Activated CD4-positive, alpha-beta T cell treated with anti-CD3 and anti-CD28 coated beads, Interleukin-2, Interleukin-4, amounts not matched to agents 100 ng/mL and 50 ng/mL, durations not matched to agents 16 hours and 8 hours (primary cell): ENCODE data around the gene RDX.
A peak's percentile ranks its signal among the peaks of the same experiment; 100 is the strongest.
"Not testable (repeated sequence)": the region's sequence is repeated elsewhere in the genome, so short reads cannot be mapped to it uniquely, and the experiment has no call there.

Experiments
- DNase-seq: peaks from one replicate; pipeline ENCODE4 v3.0.0-alpha.2; 2020; ENCODE audit warnings: low spot score

The RDX gene

DNA sequence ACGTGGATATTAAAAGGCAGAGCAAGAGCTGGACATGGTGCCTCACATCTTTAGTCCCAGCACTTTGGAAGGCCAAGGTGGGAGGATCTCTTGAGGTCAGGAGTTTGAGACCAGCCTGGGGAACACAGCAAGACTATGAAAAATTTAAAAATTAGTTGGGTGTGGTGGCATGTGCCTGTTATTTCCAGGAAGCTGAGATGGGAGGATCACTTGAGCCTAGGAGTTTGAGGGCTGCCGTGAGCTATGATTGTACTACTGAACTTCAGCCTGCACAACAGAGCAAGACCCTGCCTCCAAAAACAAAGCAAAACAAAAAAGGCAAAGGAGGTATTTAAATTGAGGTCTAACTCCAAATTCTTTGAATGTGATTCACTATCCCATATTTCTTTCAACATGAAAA, 23.5 kb downstream of the RDX start:
- no peak for DNase-seq

- no peak for DNase-seq
Measured at GRCh38 chr11:110269996-110270395, 26.4 kb downstream of the RDX start.

GRCh38 chr11:110268441-110268840, 28.0 kb downstream of the RDX start:
- no peak for DNase-seq

- no peak for DNase-seq
Measured at GRCh38 chr11:110262072-110262403, 34.4 kb downstream of the RDX start.

- DNase-seq, result peak; percentile 11
Measured at GRCh38 chr11:110261195-110262071, 35.0 kb downstream of the RDX start.

GRCh38 chr11:110253525-110253924, 42.9 kb downstream of the RDX start:
- DNase-seq, result peak; percentile 34

DNA sequence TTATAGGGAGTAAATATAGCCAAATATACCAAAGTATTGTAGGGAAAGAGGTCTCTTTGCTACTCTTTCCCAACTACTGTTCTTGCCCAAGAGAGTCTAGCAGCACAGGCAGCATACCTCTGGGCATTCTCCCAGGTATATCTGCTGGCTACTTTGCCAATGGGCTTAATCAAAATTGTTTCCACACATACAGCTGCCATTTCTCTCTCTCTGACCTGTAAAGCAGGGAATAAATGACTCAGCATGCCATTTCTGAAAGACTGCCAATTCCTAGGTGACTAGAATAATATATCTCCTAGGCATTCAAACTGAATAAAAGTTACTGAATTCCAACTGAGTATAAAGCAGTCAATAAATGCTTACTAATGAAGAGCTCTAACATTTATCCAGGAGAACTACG, 44.6 kb downstream of the RDX start:
- peak; percentile 33 for DNase-seq

DNA sequence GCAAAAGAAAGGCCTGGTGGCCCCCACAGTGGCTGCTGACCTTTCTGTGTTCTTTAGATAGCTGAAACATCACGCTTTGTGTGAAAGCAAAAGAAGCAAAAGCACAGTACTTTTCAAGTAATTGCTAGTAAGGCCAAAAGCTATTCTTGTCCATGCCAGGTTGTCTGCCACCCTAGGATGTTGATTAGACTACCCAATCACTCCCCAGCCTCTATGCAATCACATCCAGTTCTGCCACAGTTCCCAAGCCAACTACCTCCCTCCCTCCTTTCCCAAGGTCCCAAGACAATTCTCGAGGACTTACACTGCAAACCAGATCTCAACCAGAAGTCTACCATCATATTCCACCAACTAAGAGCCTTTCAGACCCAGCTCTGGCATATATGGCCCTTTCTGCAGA, 46.2 kb downstream of the RDX start:
- DNase-seq, result no peak

- no peak for DNase-seq
Measured at GRCh38 chr11:110249766-110250165, 46.6 kb downstream of the RDX start.

DNA sequence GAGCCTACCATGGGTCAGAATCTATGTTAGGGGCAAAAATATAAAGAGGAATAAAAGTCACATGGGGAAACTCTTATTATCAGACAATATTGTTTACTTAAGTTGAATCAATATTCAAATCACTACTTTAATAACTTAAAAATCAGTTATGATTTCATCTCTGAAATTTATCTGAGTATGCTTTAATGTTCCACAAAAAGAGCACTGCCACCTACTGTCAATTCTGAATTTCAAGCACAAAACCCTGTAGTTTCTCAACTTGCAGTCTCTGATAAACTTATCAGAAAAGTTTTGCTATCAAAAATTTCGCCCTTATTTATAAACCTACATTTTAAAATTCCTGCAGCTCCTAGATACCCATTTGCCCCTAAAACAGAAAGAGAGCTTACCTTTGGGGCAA, 47.3 kb downstream of the RDX start:
- no peak for DNase-seq

DNA sequence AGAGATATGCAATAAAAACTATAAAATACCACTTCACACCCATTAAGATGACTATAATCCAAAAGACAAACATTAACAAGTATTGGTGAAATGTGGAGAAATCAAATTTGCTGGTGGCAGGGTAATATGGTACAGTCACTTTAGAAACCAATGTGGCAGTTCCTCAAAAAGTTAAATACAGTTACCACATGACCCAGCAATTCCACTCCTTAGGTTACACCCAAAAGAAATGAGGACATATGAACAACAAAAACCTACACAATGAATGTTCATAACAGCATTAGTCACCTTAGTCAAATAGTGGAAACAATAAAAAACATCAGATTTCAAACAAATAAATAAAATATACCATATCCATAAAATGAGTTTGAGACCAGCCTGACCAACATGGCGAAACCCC, 52.6 kb downstream of the RDX start:
- DNase-seq, result no peak

GRCh38 chr11:110242746-110243145, 53.7 kb downstream of the RDX start:
- DNase-seq, result no peak

DNA sequence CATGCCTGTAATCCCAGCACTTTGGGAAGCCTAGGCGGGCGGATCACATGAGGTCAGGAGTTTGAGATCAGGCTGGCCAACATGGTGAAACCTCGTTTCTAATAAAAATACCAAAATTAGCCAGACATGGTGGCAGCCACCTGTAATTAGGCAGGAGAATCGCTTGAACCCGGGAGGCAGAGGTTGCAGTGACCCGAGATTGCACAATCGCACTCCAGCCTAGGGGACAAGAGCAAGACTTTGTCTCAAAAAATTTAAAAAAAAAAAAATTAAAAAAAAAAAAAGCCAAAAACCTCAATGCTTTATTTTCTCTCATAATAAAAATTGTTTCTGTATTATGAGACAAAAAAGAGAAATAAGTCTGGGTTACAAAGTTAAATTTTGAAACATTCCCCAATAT, 54.2 kb downstream of the RDX start:
- DNase-seq, result no peak

- DNase-seq, result no peak
Measured at GRCh38 chr11:110235966-110236365, 60.4 kb downstream of the RDX start.

DNA sequence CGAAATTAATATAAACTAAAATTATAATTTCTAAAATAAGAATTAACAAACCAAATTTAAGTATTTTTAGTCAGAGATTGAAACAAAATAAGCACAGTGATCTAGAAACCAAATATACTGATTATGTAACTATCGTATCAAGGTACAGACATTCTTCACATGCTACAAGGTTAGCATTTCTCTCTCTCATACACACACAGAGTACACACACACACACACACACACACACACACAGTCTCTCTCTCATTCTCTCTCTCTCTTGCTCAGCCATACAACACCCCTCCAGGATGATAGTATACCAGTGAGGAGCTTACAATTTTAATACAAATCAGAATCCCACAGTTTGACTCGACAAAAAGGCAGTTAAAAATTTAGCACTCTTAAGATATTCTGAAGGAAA, 66.0 kb downstream of the RDX start:
- DNase-seq, result no peak

DNA sequence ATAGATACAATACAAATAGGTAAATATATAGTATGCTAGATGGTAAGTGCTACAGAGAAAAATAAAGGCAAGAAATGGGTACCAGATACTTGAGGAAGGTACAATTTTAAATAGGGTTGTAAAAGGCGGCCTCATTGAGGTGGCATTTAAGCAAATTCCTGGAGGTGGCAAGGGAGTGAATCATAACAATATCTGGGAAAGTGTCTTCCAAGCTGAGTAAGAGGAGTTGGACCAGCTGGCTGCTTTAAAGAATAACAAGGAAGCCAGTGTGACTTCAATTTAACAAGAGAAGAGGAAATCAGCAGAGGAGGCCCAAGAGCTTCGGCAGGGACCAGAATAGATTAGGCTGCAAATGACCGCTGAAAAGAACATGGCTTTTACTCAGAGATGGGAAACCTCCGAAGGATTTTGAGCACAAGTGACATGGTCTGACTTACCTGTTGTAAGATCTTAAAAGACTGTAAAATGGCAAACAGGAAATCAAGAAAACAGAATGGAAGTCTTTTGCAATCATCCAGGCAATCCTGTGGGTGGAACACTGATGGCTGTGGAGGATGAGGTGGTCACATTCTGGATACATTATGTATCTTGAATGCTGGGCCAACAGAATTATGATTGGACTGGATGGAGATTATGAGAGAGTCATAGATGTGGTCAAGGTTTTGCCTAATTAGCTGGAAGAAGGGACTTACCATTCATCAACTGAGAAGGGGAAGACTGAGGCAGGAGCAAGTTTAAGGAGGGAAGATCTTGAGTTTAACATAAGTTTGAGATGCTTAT, 77.2 kb downstream of the RDX start:
- DNase-seq, result no peak

GRCh38 chr11:110217936-110218335, 78.5 kb downstream of the RDX start:
- DNase-seq, result no peak

GRCh38 chr11:110217223-110217877, 79.1 kb downstream of the RDX start:
- peak; percentile 27 for DNase-seq

- not testable (repeated sequence) for DNase-seq
Measured at GRCh38 chr11:110209313-110209694, 87.1 kb downstream of the RDX start.

GRCh38 chr11:110208678-110209312, 87.6 kb downstream of the RDX start:
- not testable (repeated sequence) for DNase-seq

DNA sequence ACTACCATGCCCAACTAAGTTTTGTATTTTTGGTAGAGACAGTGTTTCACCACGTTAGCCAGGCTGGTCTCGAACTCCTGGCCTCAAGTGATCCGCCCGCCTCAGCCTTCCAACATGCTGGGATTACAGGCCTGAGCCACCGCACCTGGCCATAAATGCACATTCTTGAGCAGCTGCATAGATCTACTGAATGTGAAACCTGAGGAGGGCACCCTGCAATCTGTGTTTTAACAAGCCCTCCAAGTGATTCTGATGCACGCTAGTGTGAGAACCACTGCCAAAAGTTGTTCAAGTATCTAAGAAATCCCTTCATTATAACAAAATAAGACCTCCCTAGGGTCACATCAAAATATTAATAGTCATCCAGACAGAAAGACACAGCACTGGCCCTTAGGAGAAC, 89.3 kb downstream of the RDX start:
- DNase-seq, result no peak

DNA sequence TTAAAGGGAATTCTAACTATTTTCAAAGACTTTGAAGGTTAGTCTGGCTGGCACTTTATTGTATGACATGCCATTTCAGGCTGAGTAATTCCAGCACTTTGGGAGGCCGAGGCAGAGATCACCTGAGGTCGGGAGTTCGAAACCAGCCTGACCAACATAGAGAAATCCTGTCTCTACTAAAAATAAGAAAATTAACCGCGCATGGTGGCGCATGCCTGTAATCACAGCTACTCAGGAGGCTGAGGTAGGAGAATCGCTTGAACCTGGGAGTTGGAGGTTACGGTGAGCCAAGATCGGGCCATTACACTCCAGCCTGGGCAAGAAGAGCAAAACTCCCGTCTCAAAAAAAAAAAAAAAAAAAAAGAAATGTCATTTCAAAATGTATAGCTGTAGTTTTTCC, 95.6 kb downstream of the RDX start:
- DNase-seq, result no peak

DNA sequence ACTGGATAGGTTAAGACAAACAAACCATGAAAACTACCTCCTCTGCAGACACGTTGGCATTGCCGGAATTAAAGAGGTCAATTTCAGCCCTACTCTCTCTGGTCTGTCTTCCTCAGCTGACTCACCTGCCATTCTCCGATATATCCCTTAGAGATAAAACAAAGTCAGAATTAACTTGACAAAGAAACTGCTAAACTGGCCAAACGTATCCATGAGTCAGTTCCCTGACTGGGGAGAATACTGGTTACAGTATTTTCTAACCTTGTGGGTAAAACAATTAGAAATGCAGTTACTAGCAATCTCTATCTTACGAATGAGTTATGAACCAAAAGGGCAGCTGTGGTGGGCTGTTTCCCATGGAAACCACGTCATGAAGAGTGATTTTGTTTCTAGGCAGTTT, 96.2 kb downstream of the RDX start:
- no peak for DNase-seq
